Caco-2 (cell line): ENCODE measurements around the gene GP5. TPM values are rescaled to one million over a fixed set of nuclear protein-coding genes. Genes with fewer than 3 reads are reported as not detected.

Experiments
- BruUV-seq: library from RNA; stranded (reverse); fragments of 400-500 nt; replicated peaks from 2 replicates; lab custom pipeline; 2021; lab: Mats Ljungman, UMichigan
- CTCF ChIA-PET: fragments of 300-600 bp; sonication (Branson Sonifier 250); formaldehyde crosslinking; loops from one replicate; lab custom pipeline; 2022; ENCODE audit warnings: antibody characterized with exemption; lab: Charles Lee
- POLR2A ChIA-PET: fragments of 300-600 bp; sonication (Branson Sonifier 250); formaldehyde crosslinking; loops from one replicate; lab custom pipeline; 2022; ENCODE audit warnings: antibody characterized with exemption; lab: Charles Lee
- DNase-seq, 2 experiments: peaks; one replicate each; pipeline versions ENCODE4 v3.0.0 to v3.0.0-alpha.2; 2020 to 2022
- H3K27me3 ChIP-seq: replicated peaks from 2 replicates; pipeline ENCODE4 v1.6.0; 2011; ENCODE audit warnings: low read length; ENCODE audit not compliant: control insufficient read depth, insufficient read depth
- H3K36me3 ChIP-seq: 2 replicates; pipeline ENCODE4 v1.5.1; 2011; ENCODE audit warnings: low read length; ENCODE audit not compliant: control insufficient read depth, insufficient read depth
- H3K4me1 ChIP-seq: fragments of 250-450 bp; sonication (Bioruptor Pico); 2 replicates; pipeline ENCODE4 v1.5.1; 2020; ENCODE audit warnings: mild to moderate bottlenecking
- H3K4me3 ChIP-seq: 2 replicates; pipeline ENCODE4 v1.5.1; 2011; ENCODE audit warnings: low read depth, mild to moderate bottlenecking, control low read depth, low read length
- H3K9me3 ChIP-seq: fragments of 250-450 bp; sonication (Bioruptor Pico); 2 replicates; pipeline ENCODE4 v1.5.1; 2020; ENCODE audit warnings: mild to moderate bottlenecking, moderate library complexity
- H3K27ac Mint-ChIP-seq: one replicate; pipeline ENCODE4 v1.8.0; 2022; ENCODE audit warnings: mixed read lengths; ENCODE audit not compliant: unreplicated experiment
- H3K27me3 Mint-ChIP-seq: one replicate; pipeline ENCODE4 v1.8.0; 2022; ENCODE audit warnings: mixed read lengths; ENCODE audit not compliant: insufficient read depth, unreplicated experiment
- H3K36me3 Mint-ChIP-seq: one replicate; pipeline ENCODE4 v1.8.0; 2022; ENCODE audit warnings: mild to moderate bottlenecking, mixed read lengths; ENCODE audit not compliant: insufficient read depth, unreplicated experiment
- H3K4me1 Mint-ChIP-seq: one replicate; pipeline ENCODE4 v1.8.0; 2022; ENCODE audit warnings: low read depth, mixed read lengths; ENCODE audit not compliant: unreplicated experiment
- H3K4me3 Mint-ChIP-seq: one replicate; pipeline ENCODE4 v1.8.0; 2022; ENCODE audit warnings: mild to moderate bottlenecking, moderate library complexity, mixed read lengths; ENCODE audit not compliant: unreplicated experiment
- H3K9me3 Mint-ChIP-seq: one replicate; pipeline ENCODE4 v1.8.0; 2022; ENCODE audit warnings: mixed read lengths; ENCODE audit not compliant: unreplicated experiment
- intact Hi-C: fragments of 100-400 bp; cut with micrococcal nuclease; formaldehyde crosslinking; loops from one replicate; pipeline ENCODE4 v1.10.0; 2022; ENCODE audit not compliant: unreplicated experiment
- total RNA-seq: library from RNA; stranded (reverse); gene quantifications from 2 replicates; pipeline ENCODE4 v1.2.3, GENCODE V29; 2022
- TF ChIP-seq, protein P1 (sequence below), 2 experiments: fragments of 200-600 bp in 1 of 2; IDR thresholded peaks; 1 replicate in 1 of 2; 2 replicates in 1 of 2; pipeline versions ENCODE4 v1.5.1 to v1.8.0; 2011 to 2022; ENCODE audit warnings: antibody characterized with exemption in 1 of 2, control low read depth in 1 of 2, inconsistent platforms in 1 of 2, low read depth in 1 of 2, low read length in 1 of 2, mild to moderate bottlenecking in 1 of 2, moderate library complexity in 1 of 2; ENCODE audit not compliant: insufficient read depth in 1 of 2, severe bottlenecking in 1 of 2, unreplicated experiment in 1 of 2

Gene GP5
- total RNA-seq, 1 experiment from 2014 or later, result 0.25 TPM

DNA sequence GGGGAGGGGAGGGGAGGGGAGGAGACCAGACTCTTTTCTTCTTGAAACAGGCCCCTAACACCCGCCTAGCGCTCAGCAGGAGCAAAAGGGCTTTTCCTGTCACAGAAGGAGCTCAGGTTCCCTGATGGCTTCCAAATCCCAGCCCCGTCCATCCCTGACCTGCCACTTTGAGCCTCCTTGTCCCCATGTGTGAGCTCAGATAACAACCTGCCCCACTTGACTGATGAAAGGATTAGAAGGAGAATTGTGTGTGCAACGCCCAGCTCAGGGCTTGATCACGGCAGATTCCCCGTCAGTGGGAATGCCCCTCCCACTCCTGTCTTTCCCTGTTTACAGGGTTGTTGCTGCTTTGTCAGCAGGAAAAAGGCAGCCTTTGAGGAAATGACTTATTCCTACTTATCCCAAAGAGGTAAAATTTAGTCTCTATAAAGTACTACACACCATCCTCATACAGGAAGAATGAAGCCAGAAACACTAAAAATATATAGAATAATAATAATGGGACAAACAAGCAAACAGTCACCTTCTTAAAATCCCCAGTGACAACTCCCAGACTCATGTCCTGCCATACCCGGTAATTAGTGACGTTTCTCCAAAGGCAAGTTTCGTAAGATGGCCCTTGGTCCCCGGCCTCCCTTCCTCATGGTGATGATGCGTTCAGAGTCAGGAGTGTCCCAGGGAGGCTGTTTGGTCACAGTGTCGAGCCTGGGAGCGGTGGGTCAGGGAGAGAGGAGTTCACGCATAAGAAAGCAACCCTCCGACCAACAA, 23.4 kb downstream of the GP5 start:
- Histone ChIP-seq H3K4me1 (no peaks in the 10 kb centered on the region), H3K27me3 (no peaks in the 10 kb centered on the region), H3K9me3 (no peaks in the 10 kb centered on the region), H3K36me3 (no peaks in the 10 kb centered on the region), H3K4me3 (no peak overlapping the region)
- CTCF ChIA-PET, result interaction anchor here (1.0 kb wide), 1 partner anchor 30 kb away, joined by 3 read pairs; no protein-coding TSS in a partner anchor
- DNase-seq, result peak in 1 of 2 experiments; percentile 36
- POLR2A ChIA-PET, result no interaction called here
- Mint-ChIP-seq H3K4me3 (no peak overlapping the region), H3K27me3 (no peaks in the 10 kb centered on the region), H3K4me1 (no peaks in the 10 kb centered on the region), H3K9me3 (no peaks in the 10 kb centered on the region), H3K36me3 (no peaks in the 10 kb centered on the region), H3K27ac (no peak overlapping the region)
- BruUV-seq, result no TSS peak
- TF ChIP-seq, protein P1, sequence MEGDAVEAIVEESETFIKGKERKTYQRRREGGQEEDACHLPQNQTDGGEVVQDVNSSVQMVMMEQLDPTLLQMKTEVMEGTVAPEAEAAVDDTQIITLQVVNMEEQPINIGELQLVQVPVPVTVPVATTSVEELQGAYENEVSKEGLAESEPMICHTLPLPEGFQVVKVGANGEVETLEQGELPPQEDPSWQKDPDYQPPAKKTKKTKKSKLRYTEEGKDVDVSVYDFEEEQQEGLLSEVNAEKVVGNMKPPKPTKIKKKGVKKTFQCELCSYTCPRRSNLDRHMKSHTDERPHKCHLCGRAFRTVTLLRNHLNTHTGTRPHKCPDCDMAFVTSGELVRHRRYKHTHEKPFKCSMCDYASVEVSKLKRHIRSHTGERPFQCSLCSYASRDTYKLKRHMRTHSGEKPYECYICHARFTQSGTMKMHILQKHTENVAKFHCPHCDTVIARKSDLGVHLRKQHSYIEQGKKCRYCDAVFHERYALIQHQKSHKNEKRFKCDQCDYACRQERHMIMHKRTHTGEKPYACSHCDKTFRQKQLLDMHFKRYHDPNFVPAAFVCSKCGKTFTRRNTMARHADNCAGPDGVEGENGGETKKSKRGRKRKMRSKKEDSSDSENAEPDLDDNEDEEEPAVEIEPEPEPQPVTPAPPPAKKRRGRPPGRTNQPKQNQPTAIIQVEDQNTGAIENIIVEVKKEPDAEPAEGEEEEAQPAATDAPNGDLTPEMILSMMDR (IDR thresholded peaks at IDR 0.05; ENCODE audit: insufficient read depth in 1 of 2, low read depth in 1 of 2, low read length in 1 of 2, severe bottlenecking in 1 of 2, unreplicated experiment in 1 of 2), result no peak
- intact Hi-C loops, result no loop called here

DNA sequence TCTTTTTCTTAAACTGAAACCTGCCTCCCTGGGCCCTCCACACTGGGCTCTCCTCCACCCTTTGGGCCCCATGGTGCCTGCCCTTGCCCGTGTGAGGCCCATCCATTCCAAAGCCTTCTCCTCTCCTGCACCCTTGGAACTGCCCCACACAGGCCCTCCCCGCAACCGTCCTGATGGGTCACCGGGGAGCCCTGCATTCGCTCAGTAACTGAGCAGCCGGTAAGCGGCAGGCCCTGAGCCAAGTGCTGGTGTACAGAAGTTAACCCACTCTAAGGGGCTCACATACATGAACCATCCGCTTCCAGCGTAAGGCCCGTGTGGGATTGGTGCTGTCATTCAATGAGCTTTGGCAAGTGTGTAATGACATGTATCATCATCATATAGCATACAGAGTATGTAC, 24.1 kb downstream of the GP5 start:
- intact Hi-C loops, result no loop called here
- H3K4me3 ChIP-seq, result no peak overlapping the region
- H3K27ac Mint-ChIP-seq, result no peak overlapping the region
- no peak overlapping the region for H3K4me3 Mint-ChIP-seq
- H3K4me1 Mint-ChIP-seq, result peaks cover 4% of the 10 kb centered on the region
- no peaks in the 10 kb centered on the region for H3K36me3 ChIP-seq
- no peaks in the 10 kb centered on the region for H3K36me3 Mint-ChIP-seq
- H3K9me3 ChIP-seq, result no peaks in the 10 kb centered on the region
- POLR2A ChIA-PET, result no interaction called here
- CTCF ChIA-PET, result interaction anchor here (1.0 kb wide), 1 partner anchor 30 kb away, joined by 3 read pairs; no protein-coding TSS in a partner anchor
- H3K9me3 Mint-ChIP-seq, result no peaks in the 10 kb centered on the region
- DNase-seq, result peak in 1 of 2 experiments; percentile 13
- TF ChIP-seq, protein P1 (IDR thresholded peaks at IDR 0.05; ENCODE audit: insufficient read depth in 1 of 2, low read depth in 1 of 2, low read length in 1 of 2, severe bottlenecking in 1 of 2, unreplicated experiment in 1 of 2), result no peak
- H3K27me3 ChIP-seq, result no peaks in the 10 kb centered on the region
- H3K27me3 Mint-ChIP-seq, result no peaks in the 10 kb centered on the region
- H3K4me1 ChIP-seq, result 0 out of 2 replicates have a peak, but pooled peaks cover under 1% of the 10 kb centered on the region
- BruUV-seq, result no TSS peak

DNA sequence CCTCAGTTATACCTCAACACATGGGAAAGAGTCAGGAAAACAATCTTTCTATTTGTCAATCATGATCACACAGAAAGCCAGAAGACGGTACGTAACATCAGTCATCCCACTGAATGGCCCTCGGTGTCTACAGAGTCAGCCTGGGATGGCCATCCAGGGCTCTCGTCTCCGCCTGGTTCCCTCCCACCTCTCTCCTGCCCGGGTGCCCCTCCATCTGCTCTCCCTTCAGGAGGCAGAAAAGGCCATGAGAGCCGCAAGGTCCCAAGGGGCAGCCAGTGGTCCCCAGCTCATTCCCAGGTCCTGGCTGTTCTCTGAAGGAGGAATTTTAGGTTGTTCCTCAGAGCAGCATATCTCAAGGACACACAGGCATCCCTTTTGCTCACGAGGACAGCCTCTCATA, 25.2 kb downstream of the GP5 start:
- Mint-ChIP-seq H3K9me3 (no peaks in the 10 kb centered on the region), H3K4me3 (no peak overlapping the region), H3K4me1 (peaks cover 8% of the 10 kb centered on the region), H3K36me3 (no peaks in the 10 kb centered on the region), H3K27me3 (no peaks in the 10 kb centered on the region), H3K27ac (no peak overlapping the region)
- POLR2A ChIA-PET, result no interaction called here
- Histone ChIP-seq H3K4me3 (no peak overlapping the region), H3K4me1 (peaks cover 8% of the 10 kb centered on the region; the same call in 1 of the 2 replicates), H3K36me3 (no peaks in the 10 kb centered on the region), H3K27me3 (no peaks in the 10 kb centered on the region), H3K9me3 (no peaks in the 10 kb centered on the region)
- peak in 1 of 2 experiments; percentile 13 for DNase-seq
- BruUV-seq, result no TSS peak
- CTCF ChIA-PET, result no interaction called here
- intact Hi-C loops, result no loop called here
- TF ChIP-seq, protein P1 (IDR thresholded peaks at IDR 0.05; ENCODE audit: insufficient read depth in 1 of 2, low read depth in 1 of 2, low read length in 1 of 2, severe bottlenecking in 1 of 2, unreplicated experiment in 1 of 2), result no peak
